DOHH2 (cell line): ENCODE measurements around the gene NDUFA8.

ENCODE experiments used
- H3F3A ChIP-seq: fragments of 200-600 bp; sonication (generic), shearing (Covaris generic); 2 replicates; pipeline ENCODE4 v1.6.0; 2016; ENCODE audit warnings: antibody characterized with exemption, mild to moderate bottlenecking; ENCODE audit not compliant: control insufficient read depth, insufficient read depth
- H3K27ac ChIP-seq: fragments of 200-600 bp; sonication (generic); 2 replicates; pipeline ENCODE4 v1.5.1; 2014; ENCODE audit warnings: low read depth, mild to moderate bottlenecking, low read length, moderate library complexity
- H3K27me3 ChIP-seq: fragments of 200-600 bp; sonication (generic); 2 replicates; pipeline ENCODE4 v1.6.1; 2014; ENCODE audit warnings: mild to moderate bottlenecking, low read length, mixed read lengths; ENCODE audit not compliant: control insufficient read depth
- H3K36me3 ChIP-seq: fragments of 200-600 bp; sonication (generic); 2 replicates; pipeline ENCODE4 v1.6.1; 2014; ENCODE audit warnings: mild to moderate bottlenecking, low read length, moderate library complexity, mixed read lengths; ENCODE audit not compliant: control insufficient read depth
- H3K4me1 ChIP-seq: fragments of 200-600 bp; sonication (generic); 2 replicates; pipeline ENCODE4 v1.6.1; 2014; ENCODE audit warnings: mild to moderate bottlenecking, low read length, mixed read lengths; ENCODE audit not compliant: control insufficient read depth
- H3K4me2 ChIP-seq: fragments of 200-600 bp; sonication (generic); 2 replicates; pipeline ENCODE4 v1.6.0; 2014; ENCODE audit warnings: mild to moderate bottlenecking, low read length, moderate library complexity
- H3K4me3 ChIP-seq: fragments of 200-600 bp; sonication (generic); 2 replicates; pipeline ENCODE4 v1.5.1; 2014; ENCODE audit warnings: mild to moderate bottlenecking, low read length, mixed read lengths
- H3K79me2 ChIP-seq: fragments of 200-600 bp; sonication (generic); 2 replicates; pipeline ENCODE4 v1.6.1; 2014; ENCODE audit warnings: mild to moderate bottlenecking, low read length, mixed read lengths; ENCODE audit not compliant: control insufficient read depth
- H3K9me2 ChIP-seq: fragments of 200-600 bp; sonication (generic); replicated peaks from 2 replicates; pipeline ENCODE4 v1.6.1; 2014; ENCODE audit warnings: mild to moderate bottlenecking, low read length, mixed read lengths; ENCODE audit not compliant: control insufficient read depth
- H3K9me3 ChIP-seq: fragments of 200-600 bp; sonication (generic); 2 replicates; pipeline ENCODE4 v1.6.1; 2014; ENCODE audit warnings: antibody characterized with exemption, low read length, mixed read lengths; ENCODE audit not compliant: control insufficient read depth, insufficient read depth
- H4K20me1 ChIP-seq: fragments of 200-600 bp; sonication (generic); 2 replicates; pipeline ENCODE4 v1.6.0; 2014; ENCODE audit warnings: low read depth, mild to moderate bottlenecking, antibody characterized with exemption, low read length, moderate library complexity; ENCODE audit not compliant: control insufficient read depth, insufficient read depth
- EZH2phosphoT487 ChIP-seq: fragments of 200-600 bp; sonication (generic); IDR thresholded peaks from 2 replicates; pipeline ENCODE4 v1.6.1; 2017; ENCODE audit warnings: borderline replicate concordance, mild to moderate bottlenecking, antibody characterized with exemption, low read length, moderate library complexity, mixed read lengths
- TF ChIP-seq, protein P1 (sequence below): fragments of 200-600 bp; sonication (generic); IDR thresholded peaks from one replicate; pipeline ENCODE4 v1.5.1; 2014; ENCODE audit warnings: antibody characterized with exemption, mild to moderate bottlenecking, low read depth, low read length; ENCODE audit not compliant: poor library complexity, severe bottlenecking

NDUFA8 gene

DNA sequence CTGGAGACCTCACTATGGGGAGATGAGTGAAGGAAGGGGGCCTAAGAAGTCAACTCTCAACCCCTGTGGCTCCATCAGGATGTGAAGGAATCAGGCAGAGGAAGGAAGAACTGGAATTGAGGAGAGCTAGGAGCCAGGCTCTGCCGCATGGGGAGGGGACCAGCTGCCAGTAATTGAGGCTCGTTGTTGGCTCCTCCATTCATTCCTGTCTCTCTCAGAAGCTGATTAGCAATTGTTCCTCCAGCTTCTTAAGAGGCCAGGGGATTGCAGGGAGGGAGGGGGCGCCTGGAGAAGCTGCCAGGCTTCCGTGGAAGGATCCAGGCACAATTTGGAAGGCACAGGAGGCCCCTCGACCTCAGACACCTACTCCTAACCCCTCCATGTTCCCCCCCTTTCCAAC, 46.0 kb downstream of the NDUFA8 start:
- no peak overlapping the region for H3K27ac ChIP-seq
- peaks cover 3% of the 10 kb centered on the region; the same call in 1 of the 2 replicates for H3K9me3 ChIP-seq
- H3K4me2 ChIP-seq: no peak overlapping the region
- no peaks in the 10 kb centered on the region for H3F3A ChIP-seq
- no peaks in the 10 kb centered on the region for H3K79me2 ChIP-seq
- no peaks in the 10 kb centered on the region for H3K36me3 ChIP-seq
- H3K27me3 ChIP-seq: no peaks in the 10 kb centered on the region
- no peak overlapping the region for H3K4me3 ChIP-seq
- no peaks in the 10 kb centered on the region for H3K4me1 ChIP-seq
- no peaks in the 10 kb centered on the region for H3K9me2 ChIP-seq
- TF ChIP-seq, protein P1, sequence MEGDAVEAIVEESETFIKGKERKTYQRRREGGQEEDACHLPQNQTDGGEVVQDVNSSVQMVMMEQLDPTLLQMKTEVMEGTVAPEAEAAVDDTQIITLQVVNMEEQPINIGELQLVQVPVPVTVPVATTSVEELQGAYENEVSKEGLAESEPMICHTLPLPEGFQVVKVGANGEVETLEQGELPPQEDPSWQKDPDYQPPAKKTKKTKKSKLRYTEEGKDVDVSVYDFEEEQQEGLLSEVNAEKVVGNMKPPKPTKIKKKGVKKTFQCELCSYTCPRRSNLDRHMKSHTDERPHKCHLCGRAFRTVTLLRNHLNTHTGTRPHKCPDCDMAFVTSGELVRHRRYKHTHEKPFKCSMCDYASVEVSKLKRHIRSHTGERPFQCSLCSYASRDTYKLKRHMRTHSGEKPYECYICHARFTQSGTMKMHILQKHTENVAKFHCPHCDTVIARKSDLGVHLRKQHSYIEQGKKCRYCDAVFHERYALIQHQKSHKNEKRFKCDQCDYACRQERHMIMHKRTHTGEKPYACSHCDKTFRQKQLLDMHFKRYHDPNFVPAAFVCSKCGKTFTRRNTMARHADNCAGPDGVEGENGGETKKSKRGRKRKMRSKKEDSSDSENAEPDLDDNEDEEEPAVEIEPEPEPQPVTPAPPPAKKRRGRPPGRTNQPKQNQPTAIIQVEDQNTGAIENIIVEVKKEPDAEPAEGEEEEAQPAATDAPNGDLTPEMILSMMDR: no peak
- no peak for TF ChIP-seq EZH2phosphoT487
- no peaks in the 10 kb centered on the region for H4K20me1 ChIP-seq

DNA sequence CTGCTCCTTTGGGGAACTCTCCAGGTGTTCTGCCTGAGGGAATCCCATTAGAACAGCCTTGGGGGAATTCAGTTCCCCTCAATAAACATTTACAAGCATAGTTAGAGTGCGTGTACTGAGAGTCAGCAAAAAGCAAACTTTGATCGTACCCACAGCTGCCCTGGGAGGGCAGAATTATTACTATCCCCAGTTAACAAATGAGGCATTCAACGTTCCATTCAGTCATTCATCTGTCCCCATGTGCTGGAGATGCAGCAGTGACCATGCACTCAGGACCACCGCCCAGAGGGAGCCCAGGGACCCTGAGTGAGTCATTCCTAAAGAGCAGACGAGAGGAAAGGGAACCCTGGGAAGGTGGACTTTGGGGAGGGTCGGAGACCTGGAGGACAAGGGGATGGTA, 47.3 kb downstream of the NDUFA8 start:
- Histone ChIP-seq H4K20me1 (no peaks in the 10 kb centered on the region), H3K36me3 (no peaks in the 10 kb centered on the region), H3K4me2 (no peak overlapping the region), H3K27ac (no peak overlapping the region), H3K79me2 (no peaks in the 10 kb centered on the region), H3K27me3 (no peaks in the 10 kb centered on the region), H3K4me1 (no peaks in the 10 kb centered on the region), H3K9me3 (peaks cover 3% of the 10 kb centered on the region; the same call in 1 of the 2 replicates), H3K9me2 (no peaks in the 10 kb centered on the region), H3K4me3 (no peak overlapping the region), H3F3A (no peaks in the 10 kb centered on the region)
- TF ChIP-seq, protein P1: no peak
- TF ChIP-seq EZH2phosphoT487: no peak

DNA sequence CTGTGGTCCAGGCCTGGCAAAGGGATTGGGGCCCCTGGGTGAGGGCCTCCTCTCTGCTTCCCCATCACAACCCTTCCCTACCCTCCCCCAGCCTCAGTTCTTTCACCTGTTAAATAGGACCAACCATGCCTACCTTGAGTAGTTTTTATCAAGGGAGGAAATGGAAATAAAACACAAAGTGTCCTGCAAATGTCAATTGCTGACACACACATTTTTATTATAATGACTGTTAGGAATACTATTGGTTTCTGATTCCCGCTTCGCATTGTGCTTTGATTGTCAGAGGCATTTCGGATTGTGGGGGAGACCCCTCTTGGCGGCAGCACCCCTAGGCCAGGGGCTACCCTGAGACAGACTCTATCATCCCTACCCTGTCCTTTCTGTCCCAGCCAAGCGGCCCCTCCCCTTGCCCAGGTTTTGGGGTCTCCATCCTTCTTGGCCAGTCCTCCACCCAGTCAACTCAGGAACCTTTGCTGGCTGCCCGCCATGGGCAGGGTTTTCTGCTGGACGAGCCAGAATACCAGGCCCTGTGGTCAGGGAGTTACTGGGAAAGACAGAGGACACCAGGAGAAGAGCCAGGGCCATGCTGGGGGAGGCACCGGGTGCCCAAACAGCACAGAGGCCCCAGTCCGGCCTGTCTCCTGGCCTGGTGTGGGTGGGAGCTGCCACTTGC, 48.0 kb downstream of the NDUFA8 start:
- no peaks in the 10 kb centered on the region for H3K27me3 ChIP-seq
- H3K36me3 ChIP-seq: no peaks in the 10 kb centered on the region
- H3K27ac ChIP-seq: no peak overlapping the region
- TF ChIP-seq, protein P1: no peak
- TF ChIP-seq EZH2phosphoT487: no peak
- H3F3A ChIP-seq: no peaks in the 10 kb centered on the region
- H3K4me3 ChIP-seq: no peak overlapping the region
- no peaks in the 10 kb centered on the region for H3K9me3 ChIP-seq
- no peaks in the 10 kb centered on the region for H3K4me1 ChIP-seq
- H3K4me2 ChIP-seq: no peak overlapping the region
- no peaks in the 10 kb centered on the region for H3K79me2 ChIP-seq
- no peaks in the 10 kb centered on the region for H4K20me1 ChIP-seq
- no peaks in the 10 kb centered on the region for H3K9me2 ChIP-seq
